ENCODE measurements around the gene MBD5.

- TF ChIP-seq CTCF (IDR thresholded peaks at IDR 0.05) (no peak), POLR2A (IDR thresholded peaks at IDR 0.05) (no peak), EP300 (IDR thresholded peaks at IDR 0.05) (no peak), POLR2AphosphoS5 (IDR thresholded peaks at IDR 0.05) (no peak)
Observed at GRCh38 chr2:148238561-148238960, 217.7 kb downstream of the MBD5 start.
